ENCODE results near the gene SLC25A34.

Gene SLC25A34

DNA sequence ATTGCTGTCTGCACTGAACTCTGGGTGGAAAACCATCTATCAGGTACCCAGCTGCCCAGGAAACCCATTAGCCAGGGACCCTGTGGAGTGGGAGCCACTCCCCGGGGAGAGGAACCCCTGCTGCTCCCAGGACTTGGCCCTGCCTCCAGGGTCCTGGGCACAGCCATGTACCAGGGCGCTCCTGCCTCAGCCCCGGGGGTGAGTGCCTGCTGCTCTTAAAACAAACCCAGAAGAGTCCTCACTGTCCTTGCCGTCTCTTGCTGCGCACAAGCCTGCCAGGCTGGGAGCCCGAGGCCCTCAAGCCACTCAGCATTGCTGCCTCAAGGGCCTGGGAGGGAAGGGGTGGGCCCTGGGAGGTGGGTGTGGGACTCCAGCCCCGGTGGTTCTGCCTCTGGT, 3.4 kb upstream of the SLC25A34 start:
- Histone ChIP-seq H3K9me3 (ENCODE audit: insufficient read depth, low read depth, low read length) (no peaks in the 10 kb centered on the region), H3K79me2 (ENCODE audit: insufficient read depth, low read length) (no peaks in the 10 kb centered on the region), H3K4me1 (ENCODE audit: insufficient read depth, low read length, poor library complexity, severe bottlenecking) (no peaks in the 10 kb centered on the region), H3K9me2 (replicated peaks; ENCODE audit: low read depth, low read length) (no peaks in the 10 kb centered on the region), H4K20me1 (ENCODE audit: insufficient read depth, low read length, poor library complexity, severe bottlenecking) (no peaks in the 10 kb centered on the region), H3K36me3 (ENCODE audit: insufficient read depth, low read length) (peaks cover 28% of the 10 kb centered on the region; the same call in 1 of the 2 replicates), H3F3A (ENCODE audit: low read depth) (no peaks in the 10 kb centered on the region), H3K4me3 (ENCODE audit: low read length, poor library complexity, severe bottlenecking) (no peak overlapping the region), H3K9ac (ENCODE audit: low read depth, low read length, poor library complexity, severe bottlenecking) (no peak overlapping the region), H3K4me2 (ENCODE audit: low read depth, low read length, poor library complexity, severe bottlenecking) (no peak overlapping the region), H2AFZ (ENCODE audit: low read length) (no peak overlapping the region), H3K27me3 (ENCODE audit: insufficient read depth, low read length, poor library complexity, severe bottlenecking) (no peaks in the 10 kb centered on the region)
- TF ChIP-seq, protein P1, sequence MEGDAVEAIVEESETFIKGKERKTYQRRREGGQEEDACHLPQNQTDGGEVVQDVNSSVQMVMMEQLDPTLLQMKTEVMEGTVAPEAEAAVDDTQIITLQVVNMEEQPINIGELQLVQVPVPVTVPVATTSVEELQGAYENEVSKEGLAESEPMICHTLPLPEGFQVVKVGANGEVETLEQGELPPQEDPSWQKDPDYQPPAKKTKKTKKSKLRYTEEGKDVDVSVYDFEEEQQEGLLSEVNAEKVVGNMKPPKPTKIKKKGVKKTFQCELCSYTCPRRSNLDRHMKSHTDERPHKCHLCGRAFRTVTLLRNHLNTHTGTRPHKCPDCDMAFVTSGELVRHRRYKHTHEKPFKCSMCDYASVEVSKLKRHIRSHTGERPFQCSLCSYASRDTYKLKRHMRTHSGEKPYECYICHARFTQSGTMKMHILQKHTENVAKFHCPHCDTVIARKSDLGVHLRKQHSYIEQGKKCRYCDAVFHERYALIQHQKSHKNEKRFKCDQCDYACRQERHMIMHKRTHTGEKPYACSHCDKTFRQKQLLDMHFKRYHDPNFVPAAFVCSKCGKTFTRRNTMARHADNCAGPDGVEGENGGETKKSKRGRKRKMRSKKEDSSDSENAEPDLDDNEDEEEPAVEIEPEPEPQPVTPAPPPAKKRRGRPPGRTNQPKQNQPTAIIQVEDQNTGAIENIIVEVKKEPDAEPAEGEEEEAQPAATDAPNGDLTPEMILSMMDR (conservative IDR thresholded peaks at IDR 0.05; ENCODE audit: low read length): no peak
- no peak for TF ChIP-seq EZH2phosphoT487 (IDR thresholded peaks at IDR 0.05; ENCODE audit: borderline replicate concordance)

GRCh38 chr1:15733218-15733725, 2.8 kb upstream of the SLC25A34 start:
- H3K9me2 ChIP-seq (replicated peaks; ENCODE audit: low read depth, low read length): no peaks in the 10 kb centered on the region
- H3K79me2 ChIP-seq (ENCODE audit: insufficient read depth, low read length): no peaks in the 10 kb centered on the region
- peaks cover 22% of the 10 kb centered on the region; the same call in 1 of the 2 replicates for H3K36me3 ChIP-seq (ENCODE audit: insufficient read depth, low read length)
- no peaks in the 10 kb centered on the region for H3F3A ChIP-seq (ENCODE audit: low read depth)
- H3K27me3 ChIP-seq (ENCODE audit: insufficient read depth, low read length, poor library complexity, severe bottlenecking): no peaks in the 10 kb centered on the region
- no peaks in the 10 kb centered on the region for H3K4me1 ChIP-seq (ENCODE audit: insufficient read depth, low read length, poor library complexity, severe bottlenecking)
- H4K20me1 ChIP-seq (ENCODE audit: insufficient read depth, low read length, poor library complexity, severe bottlenecking): no peaks in the 10 kb centered on the region
- H2AFZ ChIP-seq (ENCODE audit: low read length): no peak overlapping the region
- no peak overlapping the region for H3K9ac ChIP-seq (ENCODE audit: low read depth, low read length, poor library complexity, severe bottlenecking)
- TF ChIP-seq, protein P1 (conservative IDR thresholded peaks at IDR 0.05; ENCODE audit: low read length): no peak
- TF ChIP-seq EZH2phosphoT487 (IDR thresholded peaks at IDR 0.05; ENCODE audit: borderline replicate concordance): no peak
- no peaks in the 10 kb centered on the region for H3K9me3 ChIP-seq (ENCODE audit: insufficient read depth, low read depth, low read length)
- no peak overlapping the region for H3K4me3 ChIP-seq (ENCODE audit: low read length, poor library complexity, severe bottlenecking)
- no peak overlapping the region for H3K4me2 ChIP-seq (ENCODE audit: low read depth, low read length, poor library complexity, severe bottlenecking)

DNA sequence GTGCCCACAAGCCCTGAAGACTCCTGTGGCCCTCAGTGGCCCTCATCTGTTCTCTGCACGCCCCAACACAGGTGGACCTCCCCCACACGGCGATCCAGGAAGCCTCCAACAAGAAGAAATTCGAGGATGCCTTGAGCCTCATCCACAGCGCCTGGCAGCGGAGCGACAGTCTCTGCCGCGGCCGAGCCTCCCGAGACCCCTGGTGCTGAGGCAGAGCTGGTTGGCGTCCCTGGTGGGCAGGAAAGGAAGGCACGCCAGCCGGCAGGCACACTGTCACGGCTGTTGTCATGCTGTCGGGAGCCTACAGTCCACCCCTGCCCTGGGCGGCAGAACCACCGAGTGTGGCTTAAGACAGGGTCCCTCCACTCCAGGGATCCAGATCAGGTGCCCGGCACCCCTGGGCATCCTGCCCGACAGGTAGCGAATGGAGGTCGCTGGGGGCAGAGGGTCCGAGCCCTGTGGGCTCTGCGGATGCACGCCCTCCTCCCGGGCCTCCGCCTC, 2.3 kb upstream of the SLC25A34 start:
- no peaks in the 10 kb centered on the region for H3F3A ChIP-seq (ENCODE audit: low read depth)
- H3K9me2 ChIP-seq (replicated peaks; ENCODE audit: low read depth, low read length): no peaks in the 10 kb centered on the region
- no peak overlapping the region for H3K4me3 ChIP-seq (ENCODE audit: low read length, poor library complexity, severe bottlenecking)
- H3K4me1 ChIP-seq (ENCODE audit: insufficient read depth, low read length, poor library complexity, severe bottlenecking): no peaks in the 10 kb centered on the region
- TF ChIP-seq EZH2phosphoT487 (IDR thresholded peaks at IDR 0.05; ENCODE audit: borderline replicate concordance): no peak
- TF ChIP-seq, protein P1 (conservative IDR thresholded peaks at IDR 0.05; ENCODE audit: low read length): no peak
- H3K9ac ChIP-seq (ENCODE audit: low read depth, low read length, poor library complexity, severe bottlenecking): no peak overlapping the region
- H3K27me3 ChIP-seq (ENCODE audit: insufficient read depth, low read length, poor library complexity, severe bottlenecking): no peaks in the 10 kb centered on the region
- H3K79me2 ChIP-seq (ENCODE audit: insufficient read depth, low read length): no peaks in the 10 kb centered on the region
- peaks cover 20% of the 10 kb centered on the region; the same call in 1 of the 2 replicates for H3K36me3 ChIP-seq (ENCODE audit: insufficient read depth, low read length)
- no peaks in the 10 kb centered on the region for H3K9me3 ChIP-seq (ENCODE audit: insufficient read depth, low read depth, low read length)
- H4K20me1 ChIP-seq (ENCODE audit: insufficient read depth, low read length, poor library complexity, severe bottlenecking): no peaks in the 10 kb centered on the region
- no peak overlapping the region for H2AFZ ChIP-seq (ENCODE audit: low read length)
- H3K4me2 ChIP-seq (ENCODE audit: low read depth, low read length, poor library complexity, severe bottlenecking): no peak overlapping the region
